K562 (cell line): ENCODE measurements around the gene ZNF280D. TPM values are rescaled to one million over a fixed set of nuclear protein-coding genes. Genes with fewer than 3 reads are reported as not detected.

Experiments used
- ATAC-seq: fragments of 200-7000 bp; cut with Tn5 transposase; 3 replicates; pipeline ENCODE4 v1.9.1; 2020; ENCODE audit warnings: moderate library complexity
- BruUV-seq: library from RNA; stranded (reverse); fragments of 400-500 nt; replicated peaks from 2 replicates; lab custom pipeline; 2021; lab: Mats Ljungman, UMichigan
- CTCF ChIA-PET: fragments of 300-600 bp; formaldehyde crosslinking; extraction: SDS; loops from one replicate; lab custom pipeline; 2021; ENCODE audit warnings: low intra/inter-chr PET ratio; lab: Yijun Ruan, JAX
- POLR2A ChIA-PET: fragments of 300-600, 350-650 bp; sonication (Branson Sonifier 250); formaldehyde crosslinking; extraction: SDS; loops from one replicate; lab custom pipeline; 2021; ENCODE audit warnings: antibody characterized with exemption, inconsistent platforms; lab: Yijun Ruan, JAX
- DNase-seq, 4 experiments: peaks; one replicate each; pipeline versions ENCODE4 v3.0.0 to v3.0.0-alpha.2; 2011 to 2018; ENCODE audit warnings: low spot score in 3 of 4, mixed read lengths in 3 of 4; ENCODE audit errors: extremely low read depth in 1 of 4
- FAIRE-seq: peaks from 2 replicates; lab custom pipeline; 2011; peaks lifted over from hg19 to GRCh38; lab: Jason Lieb, UNC
- H2AFZ ChIP-seq: 2 replicates; pipeline ENCODE4 v1.6.0; 2011; ENCODE audit warnings: low read depth, low read length, control low read depth, inconsistent platforms
- H3K27ac ChIP-seq: fragments of 200-600 bp; 3 replicates; pipeline ENCODE4 v1.8.0; 2011; ENCODE audit warnings: low read depth, mild to moderate bottlenecking, control low read depth, inconsistent platforms, low read length, moderate library complexity, mixed read lengths; ENCODE audit errors: extremely low read depth
- H3K27me3 ChIP-seq, 2 experiments: fragments of 300-600 bp in 1 of 2; 2 replicates in 1 of 2; 3 replicates in 1 of 2; pipeline versions ENCODE4 v1.6.0 to v1.8.0; 2011; ENCODE audit warnings: inconsistent platforms in 2 of 2, low read length in 2 of 2, mild to moderate bottlenecking in 1 of 2, mixed read lengths in 1 of 2, moderate library complexity in 1 of 2; ENCODE audit not compliant: control insufficient read depth in 2 of 2, insufficient read depth in 2 of 2
- H3K36me3 ChIP-seq: fragments of 300-600 bp; 3 replicates; pipeline ENCODE4 v1.8.0; 2011; ENCODE audit warnings: mild to moderate bottlenecking, low read length, inconsistent platforms; ENCODE audit not compliant: control insufficient read depth, insufficient read depth
- H3K4me1 ChIP-seq, 2 experiments: fragments of 200-600 bp in 1 of 2; replicated peaks in 1 of 2; 2 replicates in 1 of 2; 3 replicates in 1 of 2; pipeline versions ENCODE4 v1.5.1 to v1.8.0; 2011; ENCODE audit warnings: inconsistent platforms in 2 of 2, low read length in 2 of 2, mild to moderate bottlenecking in 1 of 2, mixed read lengths in 1 of 2, moderate library complexity in 1 of 2; ENCODE audit not compliant: control insufficient read depth in 2 of 2, insufficient read depth in 2 of 2
- H3K4me2 ChIP-seq: 2 replicates; pipeline ENCODE4 v1.6.1; 2011; ENCODE audit warnings: low read length, control low read depth, inconsistent platforms, mixed read lengths; ENCODE audit not compliant: insufficient read depth
- H3K4me3 ChIP-seq: fragments of 200-600 bp; sonication (generic), shearing (Covaris generic); 2 replicates; pipeline ENCODE4 v1.5.1; 2016; ENCODE audit warnings: control low read depth, inconsistent platforms
- H3K79me2 ChIP-seq: fragments of 200-600 bp; 3 replicates; pipeline ENCODE4 v1.8.0; 2011; ENCODE audit warnings: low read length, inconsistent platforms; ENCODE audit not compliant: control insufficient read depth, insufficient read depth
- H3K9ac ChIP-seq, 2 experiments: 2 replicates each; pipeline versions ENCODE4 v1.6.0 to v1.6.1; 2011; ENCODE audit warnings: low read depth in 2 of 2, low read length in 2 of 2, control low read depth in 1 of 2, inconsistent platforms in 1 of 2, mild to moderate bottlenecking in 1 of 2, mixed read lengths in 1 of 2; ENCODE audit not compliant: insufficient read depth in 1 of 2
- H3K9me1 ChIP-seq: one replicate; pipeline ENCODE4 v1.6.0; 2011; ENCODE audit warnings: inconsistent platforms, mild to moderate bottlenecking, low read length, moderate library complexity; ENCODE audit not compliant: control insufficient read depth, insufficient read depth
- H3K9me3 ChIP-seq: replicated peaks from 2 replicates; pipeline ENCODE4 v1.5.1; 2011; ENCODE audit warnings: low read depth, low read length, inconsistent platforms; ENCODE audit not compliant: control insufficient read depth, insufficient read depth
- H4K20me1 ChIP-seq: replicated peaks from 2 replicates; pipeline ENCODE4 v1.6.1; 2011; ENCODE audit warnings: low read length, inconsistent platforms, mixed read lengths; ENCODE audit not compliant: control insufficient read depth, insufficient read depth
- DACH1 ChIP-seq: fragments of 450-650 bp; IDR thresholded peaks from 2 replicates; pipeline ENCODE4 v1.6.1; 2018; ENCODE audit not compliant: partially characterized antibody
- ETV1 ChIP-seq: fragments of 450-650 bp; conservative IDR thresholded peaks from 2 replicates; pipeline ENCODE4 v1.6.1; 2016; ENCODE audit warnings: missing genetic modification characterization, control low read depth, low read depth, missing compliant biosample characterization
- FOS ChIP-seq: IDR thresholded peaks from 3 replicates; pipeline ENCODE4 v1.6.1; 2011; ENCODE audit not compliant: insufficient read length; ENCODE audit errors: extremely low read depth
- GATAD2A ChIP-seq: fragments of 450-650 bp; IDR thresholded peaks from 2 replicates; pipeline ENCODE4 v1.6.1; 2017
- PURB ChIP-seq: sonication (generic); formaldehyde crosslinking; IDR thresholded peaks from 2 replicates; pipeline ENCODE4 v1.9.0; 2021; ENCODE audit warnings: low read depth, mild to moderate bottlenecking, missing genetic modification reagents
- VEZF1 ChIP-seq: fragments of 200-800 bp; sonication (Bioruptor generic); IDR thresholded peaks from 2 replicates; pipeline ENCODE4 v1.6.1; 2017; ENCODE audit warnings: missing genetic modification characterization, missing compliant biosample characterization
- YY1 ChIP-seq, 3 experiments: IDR thresholded peaks; 2 replicates each; pipeline ENCODE4 v1.6.1; 2011; ENCODE audit warnings: low read length in 2 of 3, mild to moderate bottlenecking in 2 of 3, moderate library complexity in 2 of 3, borderline replicate concordance in 1 of 3, control low read depth in 1 of 3, low read depth in 1 of 3; ENCODE audit not compliant: insufficient read depth in 3 of 3, insufficient replicate concordance in 2 of 3, control insufficient read depth in 1 of 3, insufficient read length in 1 of 3; ENCODE audit errors: extremely low read depth in 1 of 3
- ZNF766 ChIP-seq: fragments of 200-800 bp; sonication (Bioruptor generic); conservative IDR thresholded peaks from 2 replicates; pipeline ENCODE4 v1.6.1; 2016; ENCODE audit warnings: missing genetic modification characterization, missing compliant biosample characterization
- ZZZ3 ChIP-seq: fragments of 450-650 bp; IDR thresholded peaks from 2 replicates; pipeline ENCODE4 v1.6.1; 2016; ENCODE audit warnings: antibody characterized with exemption, mild to moderate bottlenecking, moderate library complexity
- WGBS: fragments of 100-300 bp; shearing (Covaris generic); methylation state at CpG from one replicate; pipeline ENCODE4 v1.1.6; 2016; ENCODE audit warnings: low coverage, mixed read lengths; ENCODE audit not compliant: insufficient coverage; ENCODE audit errors: missing lambda C conversion rate; 5-methylcytosine and 5-hydroxymethylcytosine counted together
- in situ Hi-C: fragments of 300-500 bp; cut with MboI; formaldehyde crosslinking; loops from 4 replicates; pipeline ENCODE4 v1.15.0; 2018; ENCODE audit warnings: inconsistent platforms, mixed read lengths
- intact Hi-C: fragments of 100-400 bp; cut with micrococcal nuclease; formaldehyde crosslinking; loops from 2 replicates; pipeline ENCODE4 v1.14.2; 2022
- polyA plus RNA-seq, 8 experiments: library from polyadenylated mRNA; depleted of rRNA in 4 of 8; stranded (reverse) in 5 of 8; unstranded in 3 of 8; fragments of >200 nt; fragmentation: Nextera tagmentation in 2 of 8; fragmentation: Illumina TruSeq in 1 of 8; extraction: Ambion mirVana in 2 of 8; extraction: Trizol in 1 of 8; gene quantifications; 2 replicates each; pipeline versions ENCODE4 v1.2.1 to v1.2.3, GENCODE V29; 2011 to 2014; ENCODE audit warnings: inconsistent platforms in 1 of 8, missing spikeins in 1 of 8
- total RNA-seq, 7 experiments: library from RNA; depleted of rRNA in 6 of 7; stranded (reverse); fragments of >200 nt in 6 of 7; fragmentation: Illumina TruSeq in 2 of 7; extraction: Trizol in 2 of 7; gene quantifications; 2 replicates each; pipeline versions ENCODE4 v1.2.1 to v1.2.3, GENCODE V29; 2011 to 2021; ENCODE audit warnings: low replicate concordance in 1 of 7
- TF ChIP-seq, protein P1 (sequence below): fragments of 250-450 bp; sonication (Bioruptor Pico); IDR thresholded peaks from 2 replicates; pipeline ENCODE4 v1.5.0; 2022; ENCODE audit warnings: mild to moderate bottlenecking
- TF ChIP-seq, protein P2 (sequence below), 3 experiments: fragments of 200-800 bp in 1 of 3; fragments of 250-450 bp in 1 of 3; fragments of 450-650 bp in 1 of 3; sonication (Bioruptor Pico) in 1 of 3; sonication (Bioruptor generic) in 1 of 3; formaldehyde crosslinking in 1 of 3; IDR thresholded peaks; 2 replicates each; pipeline versions ENCODE4 v1.6.1 to v1.8.0; 2016 to 2022; ENCODE audit warnings: mild to moderate bottlenecking in 2 of 3, missing genetic modification characterization in 2 of 3, missing compliant biosample characterization in 1 of 3, moderate library complexity in 1 of 3
- TF ChIP-seq, protein P3 (sequence below): IDR thresholded peaks from 2 replicates; pipeline ENCODE4 v1.6.1; 2012; ENCODE audit warnings: low read depth, low read length, improper control_type of control experiment, borderline replicate concordance

The ZNF280D gene
- total and polyA plus RNA-seq, 9 of the 15 experiments (the other 6 are each of a cell fraction or from before 2014, with no cell fraction given): 8.3 to 21.8 (median 18.4) TPM

DNA sequence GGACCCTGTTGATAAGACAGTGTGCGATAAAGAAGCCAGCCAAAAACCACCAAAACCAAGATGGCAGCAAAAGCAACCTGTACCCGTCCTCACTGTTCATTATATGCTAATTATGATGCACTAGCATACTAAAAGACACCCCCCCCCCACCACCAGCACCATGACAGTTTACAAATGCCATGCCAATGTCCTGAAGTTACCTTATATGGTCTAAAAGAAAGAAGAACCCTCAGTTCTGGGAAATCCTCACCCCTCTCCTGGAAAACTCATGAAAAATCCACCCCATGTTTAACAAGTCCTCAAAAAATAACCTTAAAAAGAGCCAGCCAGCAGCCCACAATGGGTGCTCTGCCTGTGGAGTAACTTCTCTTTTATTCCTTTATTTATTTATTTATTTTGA is 48.4 kb upstream of the ZNF280D start:
- Histone ChIP-seq H3K79me2 (no peaks in the 10 kb centered on the region), H4K20me1 (no peaks in the 10 kb centered on the region), H3K4me2 (no peak overlapping the region), H3K9ac (peak overlapping the region in 1 of 2 experiments; percentile 4; a peak in 1 of 4 replicates), H2AFZ (peak overlapping the region; percentile 88; the same call in 1 of the 2 replicates), H3K27me3 (no peaks in the 10 kb centered on the region), H3K4me1 (peaks cover 0 to 20% of the 10 kb centered on the region in 2 experiments; a peak in 4 of 5 replicates), H3K36me3 (no peaks in the 10 kb centered on the region), H3K27ac (peak overlapping the region; percentile 29; the same call in 1 of the 3 replicates), H3K4me3 (no peak overlapping the region), H3K9me1 (no peaks in the 10 kb centered on the region), H3K9me3 (no peaks in the 10 kb centered on the region)
- WGBS: 0% methylated on average over 2 of the region's 2 CpGs
- no peak for ATAC-seq
- in situ Hi-C loops (no loop called here), intact Hi-C loops (loop anchor here (2.0 kb wide), 1 partner anchor 45 kb away; no protein-coding TSS in a partner anchor)
- ChIA-PET CTCF (no interaction called here), POLR2A (no interaction called here)
- no peak for FAIRE-seq
- no peak for DNase-seq
- no TSS peak for BruUV-seq
- TF ChIP-seq, protein P1, sequence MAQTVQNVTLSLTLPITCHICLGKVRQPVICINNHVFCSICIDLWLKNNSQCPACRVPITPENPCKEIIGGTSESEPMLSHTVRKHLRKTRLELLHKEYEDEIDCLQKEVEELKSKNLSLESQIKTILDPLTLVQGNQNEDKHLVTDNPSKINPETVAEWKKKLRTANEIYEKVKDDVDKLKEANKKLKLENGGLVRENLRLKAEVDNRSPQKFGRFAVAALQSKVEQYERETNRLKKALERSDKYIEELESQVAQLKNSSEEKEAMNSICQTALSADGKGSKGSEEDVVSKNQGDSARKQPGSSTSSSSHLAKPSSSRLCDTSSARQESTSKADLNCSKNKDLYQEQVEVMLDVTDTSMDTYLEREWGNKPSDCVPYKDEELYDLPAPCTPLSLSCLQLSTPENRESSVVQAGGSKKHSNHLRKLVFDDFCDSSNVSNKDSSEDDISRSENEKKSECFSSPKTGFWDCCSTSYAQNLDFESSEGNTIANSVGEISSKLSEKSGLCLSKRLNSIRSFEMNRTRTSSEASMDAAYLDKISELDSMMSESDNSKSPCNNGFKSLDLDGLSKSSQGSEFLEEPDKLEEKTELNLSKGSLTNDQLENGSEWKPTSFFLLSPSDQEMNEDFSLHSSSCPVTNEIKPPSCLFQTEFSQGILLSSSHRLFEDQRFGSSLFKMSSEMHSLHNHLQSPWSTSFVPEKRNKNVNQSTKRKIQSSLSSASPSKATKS: no peak
- TF ChIP-seq DACH1 (no peak), FOS (no peak), ZNF766 (CRISPR knock-in tag) (0 out of 2 replicates have a peak, but pooled peaks have one; percentile 15), ETV1 (tag) (no peak), GATAD2A (no peak), YY1 (IDR thresholded peaks at IDR 0.05; ENCODE audit: borderline replicate concordance in 1 of 3, control insufficient read depth in 1 of 3, extremely low read depth in 1 of 3, insufficient read depth in 3 of 3, insufficient read length in 1 of 3, insufficient replicate concordance in 2 of 3, low read depth in 1 of 3, low read length in 2 of 3) (peak in 1 of 3 experiments; percentile 19), VEZF1 (peak; percentile 71), ZZZ3 (no peak), PURB (no peak)
- TF ChIP-seq, protein P2, sequence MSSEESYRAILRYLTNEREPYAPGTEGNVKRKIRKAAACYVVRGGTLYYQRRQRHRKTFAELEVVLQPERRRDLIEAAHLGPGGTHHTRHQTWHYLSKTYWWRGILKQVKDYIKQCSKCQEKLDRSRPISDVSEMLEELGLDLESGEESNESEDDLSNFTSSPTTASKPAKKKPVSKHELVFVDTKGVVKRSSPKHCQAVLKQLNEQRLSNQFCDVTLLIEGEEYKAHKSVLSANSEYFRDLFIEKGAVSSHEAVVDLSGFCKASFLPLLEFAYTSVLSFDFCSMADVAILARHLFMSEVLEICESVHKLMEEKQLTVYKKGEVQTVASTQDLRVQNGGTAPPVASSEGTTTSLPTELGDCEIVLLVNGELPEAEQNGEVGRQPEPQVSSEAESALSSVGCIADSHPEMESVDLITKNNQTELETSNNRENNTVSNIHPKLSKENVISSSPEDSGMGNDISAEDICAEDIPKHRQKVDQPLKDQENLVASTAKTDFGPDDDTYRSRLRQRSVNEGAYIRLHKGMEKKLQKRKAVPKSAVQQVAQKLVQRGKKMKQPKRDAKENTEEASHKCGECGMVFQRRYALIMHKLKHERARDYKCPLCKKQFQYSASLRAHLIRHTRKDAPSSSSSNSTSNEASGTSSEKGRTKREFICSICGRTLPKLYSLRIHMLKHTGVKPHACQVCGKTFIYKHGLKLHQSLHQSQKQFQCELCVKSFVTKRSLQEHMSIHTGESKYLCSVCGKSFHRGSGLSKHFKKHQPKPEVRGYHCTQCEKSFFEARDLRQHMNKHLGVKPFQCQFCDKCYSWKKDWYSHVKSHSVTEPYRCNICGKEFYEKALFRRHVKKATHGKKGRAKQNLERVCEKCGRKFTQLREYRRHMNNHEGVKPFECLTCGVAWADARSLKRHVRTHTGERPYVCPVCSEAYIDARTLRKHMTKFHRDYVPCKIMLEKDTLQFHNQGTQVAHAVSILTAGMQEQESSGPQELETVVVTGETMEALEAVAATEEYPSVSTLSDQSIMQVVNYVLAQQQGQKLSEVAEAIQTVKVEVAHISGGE (CRISPR knock-in tag; IDR thresholded peaks at IDR 0.05): no peak; a peak in 1 of 6 replicates
- TF ChIP-seq, protein P3, sequence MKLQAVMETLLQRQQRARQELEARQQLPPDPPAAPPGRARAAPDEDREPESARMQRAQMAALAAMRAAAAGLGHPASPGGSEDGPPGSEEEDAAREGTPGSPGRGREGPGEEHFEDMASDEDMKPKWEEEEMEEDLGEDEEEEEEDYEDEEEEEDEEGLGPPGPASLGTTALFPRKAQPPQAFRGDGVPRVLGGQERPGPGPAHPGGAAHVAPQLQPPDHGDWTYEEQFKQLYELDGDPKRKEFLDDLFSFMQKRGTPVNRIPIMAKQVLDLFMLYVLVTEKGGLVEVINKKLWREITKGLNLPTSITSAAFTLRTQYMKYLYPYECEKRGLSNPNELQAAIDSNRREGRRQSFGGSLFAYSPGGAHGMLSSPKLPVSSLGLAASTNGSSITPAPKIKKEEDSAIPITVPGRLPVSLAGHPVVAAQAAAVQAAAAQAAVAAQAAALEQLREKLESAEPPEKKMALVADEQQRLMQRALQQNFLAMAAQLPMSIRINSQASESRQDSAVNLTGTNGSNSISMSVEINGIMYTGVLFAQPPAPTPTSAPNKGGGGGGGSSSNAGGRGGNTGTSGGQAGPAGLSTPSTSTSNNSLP: no peak
